ENCODE results near the gene TRAPPC11. TPM values are rescaled to one million over a fixed set of nuclear protein-coding genes. Genes with fewer than 3 reads are reported as not detected.

TRAPPC11 gene
- total and polyA plus RNA-seq, 2 of the 13 experiments (the other 11 are each of a cell fraction or from before 2014, with no cell fraction given) = 18.0 to 23.2 TPM

DNA sequence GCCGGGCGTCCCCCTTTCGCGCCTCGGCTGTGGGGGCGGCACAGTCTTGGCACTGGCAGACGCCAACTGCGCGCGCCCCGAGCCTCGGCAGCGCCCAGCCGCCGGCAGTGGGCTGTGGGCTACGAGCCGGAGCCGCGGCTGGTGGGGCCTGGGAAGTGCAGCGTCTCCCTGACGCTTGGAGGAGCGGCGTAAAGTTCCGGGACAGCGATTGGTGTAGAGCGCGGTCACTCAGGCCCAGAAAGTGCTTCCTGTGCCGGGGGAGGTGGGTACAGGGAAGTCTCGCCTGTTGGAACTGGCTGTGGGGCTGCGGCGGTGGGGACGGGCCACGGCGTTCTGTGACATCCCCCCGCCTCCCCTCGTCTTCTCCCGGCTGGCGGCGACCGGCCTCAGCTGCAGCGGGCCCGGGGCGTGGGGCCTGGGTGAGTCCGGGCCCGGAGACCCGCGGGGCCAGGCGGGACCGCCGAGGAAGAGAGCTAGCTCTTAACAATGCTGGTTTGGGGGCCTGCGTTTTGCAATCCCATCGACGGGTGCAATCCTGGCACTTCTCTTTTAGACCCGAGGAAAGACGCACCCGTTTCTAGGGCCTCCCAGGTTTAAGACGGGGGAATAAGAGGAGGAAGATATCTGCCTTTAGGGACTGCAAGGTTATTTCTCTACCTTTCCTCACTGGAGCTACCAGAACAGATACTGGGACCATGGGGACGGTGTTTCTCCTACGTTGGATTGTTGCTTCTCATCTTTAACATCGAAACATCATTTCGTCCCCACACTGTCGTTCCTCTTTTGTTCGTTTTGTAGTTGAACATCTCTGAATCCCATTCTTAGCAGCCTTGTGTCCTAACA is at the start of gene TRAPPC11, which contains the start of gene RWDD4 (continued):
- TF ChIP-seq GATAD2A (CRISPR knock-in tag; IDR thresholded peaks at IDR 0.05) = 0 out of 2 replicates have a peak, but pooled peaks have one; percentile 22
- TF ChIP-seq RBM22 (optimal IDR thresholded peaks at IDR 0.05; ENCODE audit: low read length) = no peak
- 0 out of 2 replicates have a peak, but pooled peaks have one; percentile 18 for TF ChIP-seq ZNF33B (CRISPR knock-in tag; IDR thresholded peaks at IDR 0.05)
- TF ChIP-seq, protein P1, sequence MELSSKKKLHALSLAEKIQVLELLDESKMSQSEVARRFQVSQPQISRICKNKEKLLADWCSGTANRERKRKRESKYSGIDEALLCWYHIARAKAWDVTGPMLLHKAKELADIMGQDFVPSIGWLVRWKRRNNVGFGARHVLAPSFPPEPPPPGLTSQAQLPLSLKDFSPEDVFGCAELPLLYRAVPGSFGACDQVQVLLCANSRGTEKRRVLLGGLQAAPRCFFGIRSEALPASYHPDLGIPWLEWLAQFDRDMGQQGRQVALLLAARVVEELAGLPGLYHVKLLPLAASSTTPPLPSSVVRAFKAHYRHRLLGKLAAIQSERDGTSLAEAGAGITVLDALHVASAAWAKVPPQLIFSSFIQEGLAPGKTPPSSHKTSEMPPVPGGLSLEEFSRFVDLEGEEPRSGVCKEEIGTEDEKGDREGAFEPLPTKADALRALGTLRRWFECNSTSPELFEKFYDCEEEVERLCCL (CRISPR knock-in tag; IDR thresholded peaks at IDR 0.05; ENCODE audit: borderline replicate concordance) = peak; percentile 61; the same call in 1 of the 2 replicates
- TF ChIP-seq, protein P2, sequence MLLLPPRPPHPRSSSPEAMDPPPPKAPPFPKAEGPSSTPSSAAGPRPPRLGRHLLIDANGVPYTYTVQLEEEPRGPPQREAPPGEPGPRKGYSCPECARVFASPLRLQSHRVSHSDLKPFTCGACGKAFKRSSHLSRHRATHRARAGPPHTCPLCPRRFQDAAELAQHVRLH (CRISPR knock-in tag; IDR thresholded peaks at IDR 0.05; ENCODE audit: borderline replicate concordance, low read depth) = 0 out of 2 replicates have a peak, but pooled peaks have one; percentile 24
- TF ChIP-seq ZNF773 (CRISPR knock-in tag; IDR thresholded peaks at IDR 0.05; ENCODE audit: borderline replicate concordance) = 0 out of 2 replicates have a peak, but pooled peaks have one; percentile 68
- no peak for TF ChIP-seq HHEX (CRISPR knock-in tag; IDR thresholded peaks at IDR 0.05)
- no peak for TF ChIP-seq MAFG (CRISPR knock-in tag; IDR thresholded peaks at IDR 0.05)
- no peak for TF ChIP-seq FOSL1 (CRISPR knock-in tag; IDR thresholded peaks at IDR 0.05; ENCODE audit: borderline replicate concordance)
- peak; percentile 67; the same call in 1 of the 2 replicates for TF ChIP-seq ZBTB3 (CRISPR knock-in tag; IDR thresholded peaks at IDR 0.05; ENCODE audit: borderline replicate concordance, low read depth)
- no peak for TF ChIP-seq ZNF678 (CRISPR knock-in tag; IDR thresholded peaks at IDR 0.05)
- TF ChIP-seq, protein P3, sequence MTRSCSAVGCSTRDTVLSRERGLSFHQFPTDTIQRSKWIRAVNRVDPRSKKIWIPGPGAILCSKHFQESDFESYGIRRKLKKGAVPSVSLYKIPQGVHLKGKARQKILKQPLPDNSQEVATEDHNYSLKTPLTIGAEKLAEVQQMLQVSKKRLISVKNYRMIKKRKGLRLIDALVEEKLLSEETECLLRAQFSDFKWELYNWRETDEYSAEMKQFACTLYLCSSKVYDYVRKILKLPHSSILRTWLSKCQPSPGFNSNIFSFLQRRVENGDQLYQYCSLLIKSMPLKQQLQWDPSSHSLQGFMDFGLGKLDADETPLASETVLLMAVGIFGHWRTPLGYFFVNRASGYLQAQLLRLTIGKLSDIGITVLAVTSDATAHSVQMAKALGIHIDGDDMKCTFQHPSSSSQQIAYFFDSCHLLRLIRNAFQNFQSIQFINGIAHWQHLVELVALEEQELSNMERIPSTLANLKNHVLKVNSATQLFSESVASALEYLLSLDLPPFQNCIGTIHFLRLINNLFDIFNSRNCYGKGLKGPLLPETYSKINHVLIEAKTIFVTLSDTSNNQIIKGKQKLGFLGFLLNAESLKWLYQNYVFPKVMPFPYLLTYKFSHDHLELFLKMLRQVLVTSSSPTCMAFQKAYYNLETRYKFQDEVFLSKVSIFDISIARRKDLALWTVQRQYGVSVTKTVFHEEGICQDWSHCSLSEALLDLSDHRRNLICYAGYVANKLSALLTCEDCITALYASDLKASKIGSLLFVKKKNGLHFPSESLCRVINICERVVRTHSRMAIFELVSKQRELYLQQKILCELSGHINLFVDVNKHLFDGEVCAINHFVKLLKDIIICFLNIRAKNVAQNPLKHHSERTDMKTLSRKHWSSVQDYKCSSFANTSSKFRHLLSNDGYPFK (CRISPR knock-in tag; IDR thresholded peaks at IDR 0.05; ENCODE audit: borderline replicate concordance) = peak; percentile 59; the same call in 1 of the 2 replicates
- TF ChIP-seq ZNF878 (CRISPR knock-in tag; IDR thresholded peaks at IDR 0.05) = 0 out of 2 replicates have a peak, but pooled peaks have one; percentile 24
- no peak for TF ChIP-seq NONO (IDR thresholded peaks at IDR 0.05)
- TF ChIP-seq NONO (CRISPR knock-in tag; conservative IDR thresholded peaks at IDR 0.05) = peak; percentile 79
- TF ChIP-seq, protein P4, sequence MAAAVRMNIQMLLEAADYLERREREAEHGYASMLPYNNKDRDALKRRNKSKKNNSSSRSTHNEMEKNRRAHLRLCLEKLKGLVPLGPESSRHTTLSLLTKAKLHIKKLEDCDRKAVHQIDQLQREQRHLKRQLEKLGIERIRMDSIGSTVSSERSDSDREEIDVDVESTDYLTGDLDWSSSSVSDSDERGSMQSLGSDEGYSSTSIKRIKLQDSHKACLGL (CRISPR knock-in tag; IDR thresholded peaks at IDR 0.05) = peak; percentile 13; the same call in 1 of the 2 replicates
- TF ChIP-seq, protein P5, sequence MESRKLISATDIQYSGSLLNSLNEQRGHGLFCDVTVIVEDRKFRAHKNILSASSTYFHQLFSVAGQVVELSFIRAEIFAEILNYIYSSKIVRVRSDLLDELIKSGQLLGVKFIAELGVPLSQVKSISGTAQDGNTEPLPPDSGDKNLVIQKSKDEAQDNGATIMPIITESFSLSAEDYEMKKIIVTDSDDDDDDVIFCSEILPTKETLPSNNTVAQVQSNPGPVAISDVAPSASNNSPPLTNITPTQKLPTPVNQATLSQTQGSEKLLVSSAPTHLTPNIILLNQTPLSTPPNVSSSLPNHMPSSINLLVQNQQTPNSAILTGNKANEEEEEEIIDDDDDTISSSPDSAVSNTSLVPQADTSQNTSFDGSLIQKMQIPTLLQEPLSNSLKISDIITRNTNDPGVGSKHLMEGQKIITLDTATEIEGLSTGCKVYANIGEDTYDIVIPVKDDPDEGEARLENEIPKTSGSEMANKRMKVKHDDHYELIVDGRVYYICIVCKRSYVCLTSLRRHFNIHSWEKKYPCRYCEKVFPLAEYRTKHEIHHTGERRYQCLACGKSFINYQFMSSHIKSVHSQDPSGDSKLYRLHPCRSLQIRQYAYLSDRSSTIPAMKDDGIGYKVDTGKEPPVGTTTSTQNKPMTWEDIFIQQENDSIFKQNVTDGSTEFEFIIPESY (CRISPR knock-in tag; IDR thresholded peaks at IDR 0.05) = no peak
- peak; percentile 78; the same call in 1 of the 2 replicates for TF ChIP-seq ZNF558 (CRISPR knock-in tag; IDR thresholded peaks at IDR 0.05; ENCODE audit: borderline replicate concordance)
- peak; percentile 26; the same call in 1 of the 2 replicates for TF ChIP-seq MEIS1 (CRISPR knock-in tag; IDR thresholded peaks at IDR 0.05; ENCODE audit: borderline replicate concordance)
